DOHH2 (cell line): Measurements from ENCODE around the gene WDR55.
"Not testable (repeated sequence)": the region's sequence is repeated elsewhere in the genome, so short reads cannot be mapped to it uniquely, and the experiment has no call there.

Experiments used
- EZH2phosphoT487 ChIP-seq: fragments of 200-600 bp; sonication (generic); IDR thresholded peaks from 2 replicates; pipeline ENCODE4 v1.6.1; 2017; ENCODE audit warnings: borderline replicate concordance, mild to moderate bottlenecking, antibody characterized with exemption, low read length, moderate library complexity, mixed read lengths
- TF ChIP-seq, protein P1 (sequence below): fragments of 200-600 bp; sonication (generic); IDR thresholded peaks from one replicate; pipeline ENCODE4 v1.5.1; 2014; ENCODE audit warnings: antibody characterized with exemption, mild to moderate bottlenecking, low read depth, low read length; ENCODE audit not compliant: poor library complexity, severe bottlenecking

DNA sequence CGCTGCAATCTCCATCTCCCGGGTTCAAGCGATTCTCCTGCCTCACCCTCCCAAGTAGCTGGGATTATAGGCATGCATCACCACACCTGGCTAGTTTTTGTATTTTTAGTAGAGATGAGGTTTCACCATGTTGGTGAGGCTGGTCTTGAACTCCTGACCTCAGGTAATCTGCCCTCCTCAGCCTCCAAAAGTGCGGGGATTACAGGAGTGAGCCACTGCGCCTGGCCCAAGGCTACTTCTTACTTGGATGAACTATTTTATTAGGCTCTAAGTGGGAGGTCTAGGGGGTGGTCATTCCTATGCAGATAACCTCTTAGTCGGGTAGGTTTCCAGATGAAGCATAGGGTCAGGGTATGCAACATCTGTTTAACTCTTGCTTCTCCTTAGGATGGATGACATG, 4.3 kb upstream of the WDR55 start:
- TF ChIP-seq, protein P1, sequence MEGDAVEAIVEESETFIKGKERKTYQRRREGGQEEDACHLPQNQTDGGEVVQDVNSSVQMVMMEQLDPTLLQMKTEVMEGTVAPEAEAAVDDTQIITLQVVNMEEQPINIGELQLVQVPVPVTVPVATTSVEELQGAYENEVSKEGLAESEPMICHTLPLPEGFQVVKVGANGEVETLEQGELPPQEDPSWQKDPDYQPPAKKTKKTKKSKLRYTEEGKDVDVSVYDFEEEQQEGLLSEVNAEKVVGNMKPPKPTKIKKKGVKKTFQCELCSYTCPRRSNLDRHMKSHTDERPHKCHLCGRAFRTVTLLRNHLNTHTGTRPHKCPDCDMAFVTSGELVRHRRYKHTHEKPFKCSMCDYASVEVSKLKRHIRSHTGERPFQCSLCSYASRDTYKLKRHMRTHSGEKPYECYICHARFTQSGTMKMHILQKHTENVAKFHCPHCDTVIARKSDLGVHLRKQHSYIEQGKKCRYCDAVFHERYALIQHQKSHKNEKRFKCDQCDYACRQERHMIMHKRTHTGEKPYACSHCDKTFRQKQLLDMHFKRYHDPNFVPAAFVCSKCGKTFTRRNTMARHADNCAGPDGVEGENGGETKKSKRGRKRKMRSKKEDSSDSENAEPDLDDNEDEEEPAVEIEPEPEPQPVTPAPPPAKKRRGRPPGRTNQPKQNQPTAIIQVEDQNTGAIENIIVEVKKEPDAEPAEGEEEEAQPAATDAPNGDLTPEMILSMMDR = not testable (repeated sequence)
- not testable (repeated sequence) for TF ChIP-seq EZH2phosphoT487
